ENCODE results near the gene SLC35A1. TPM values are rescaled to one million over a fixed set of nuclear protein-coding genes. Genes with fewer than 3 reads are reported as not detected.

The SLC35A1 gene
- total and polyA plus RNA-seq, 2 of the 8 experiments (the other 6 are each of a cell fraction or from before 2014, with no cell fraction given): 4.7 to 9.2 TPM

GRCh38 chr6:87544474-87544735, 71.6 kb downstream of the SLC35A1 start:
- H3K27me3 ChIP-seq (replicated peaks in 1 of 4; ENCODE audit: control insufficient read depth in 3 of 4, extremely low read depth in 1 of 4, insufficient read depth in 3 of 4, low read length in 3 of 4): no peaks in the 10 kb centered on the region
- H3K4ac ChIP-seq (replicated peaks; ENCODE audit: insufficient read length, low read depth, low read length): no peak overlapping the region
- H3K4me2 ChIP-seq (ENCODE audit: insufficient read depth in 1 of 2, low read depth in 2 of 2, low read length in 2 of 2): no peak overlapping the region
- no peak overlapping the region for H2AK5ac ChIP-seq (ENCODE audit: low read depth, low read length)
- TF ChIP-seq SP4 (IDR thresholded peaks at IDR 0.05; ENCODE audit: low read length): no peak
- H3K9ac ChIP-seq (replicated peaks in 1 of 4; ENCODE audit: extremely low read depth in 1 of 4, low read depth in 3 of 4, low read length in 3 of 4): no peak overlapping the region
- H4K5ac ChIP-seq (ENCODE audit: insufficient read length, low read depth, low read length): no peak overlapping the region
- no peak overlapping the region for H3K27ac ChIP-seq (ENCODE audit: low read depth, low read length)
- H3K18ac ChIP-seq (ENCODE audit: extremely low read depth, low read length): no peak overlapping the region
- ChIA-PET POLR2A (ENCODE audit: partially characterized antibody) (interaction anchor here (0.7 kb wide), 1 partner anchor 832 kb away, joined by 3 read pairs; no protein-coding TSS in a partner anchor), CTCF (ENCODE audit: partially characterized antibody) (no interaction called here)
- 95% methylated on average over 1 of the region's 1 CpG; no CpG with 5 or more reads in 1 of the 2 experiments for WGBS, 2 experiments (ENCODE audit: extremely low coverage in 1 of 2, insufficient coverage in 1 of 2, insufficient read length in 1 of 2, insufficient replicate concordance in 2 of 2, low coverage in 1 of 2, low lambda C conversion rate in 2 of 2, missing lambda C conversion rate in 1 of 2)
- H3K23ac ChIP-seq (ENCODE audit: insufficient read length): no peak overlapping the region
- FAIRE-seq: no peak
- H2BK12ac ChIP-seq (ENCODE audit: low read depth, low read length): no peak overlapping the region
- no peak overlapping the region for H2BK120ac ChIP-seq (replicated peaks; ENCODE audit: low read depth, low read length)
- H2BK15ac ChIP-seq (ENCODE audit: low read length): no peak overlapping the region
- no peaks in the 10 kb centered on the region for H3K4me1 ChIP-seq (replicated peaks in 1 of 4; ENCODE audit: control insufficient read depth in 3 of 4, insufficient read depth in 4 of 4, low read length in 3 of 4)
- H2AFZ ChIP-seq (ENCODE audit: low read length): no peak overlapping the region
- H2BK5ac ChIP-seq (ENCODE audit: low read depth, low read length): no peak overlapping the region
- H3K23me2 ChIP-seq (ENCODE audit: low read depth, low read length): no peaks in the 10 kb centered on the region
- peaks cover 0 to 48% (median 11%) of the 10 kb centered on the region in 4 experiments; a peak in 4 of 8 replicates for H3K36me3 ChIP-seq (ENCODE audit: control insufficient read depth in 2 of 4, insufficient read depth in 4 of 4, low read length in 3 of 4)
- H3K56ac ChIP-seq (replicated peaks; ENCODE audit: insufficient read length, low read depth, low read length): no peak overlapping the region
- no peak overlapping the region for H3K14ac ChIP-seq (ENCODE audit: insufficient read length)
- H3K4me3 ChIP-seq (ENCODE audit: extremely low read depth in 1 of 4, insufficient read depth in 2 of 4, low read depth in 3 of 4, low read length in 4 of 4): no peak overlapping the region
- no peaks in the 10 kb centered on the region for H3K79me2 ChIP-seq (ENCODE audit: control insufficient read depth in 1 of 2, insufficient read depth in 2 of 2, low read length in 2 of 2)
- H4K8ac ChIP-seq (ENCODE audit: extremely low read depth, insufficient read depth, low read length): no peak overlapping the region
- no peaks in the 10 kb centered on the region for H4K20me1 ChIP-seq (replicated peaks in 1 of 2; ENCODE audit: control insufficient read depth in 1 of 2, insufficient read depth in 2 of 2, low read length in 2 of 2)
- no peaks in the 10 kb centered on the region for H3K79me1 ChIP-seq (ENCODE audit: low read depth, low read length)
- no peaks in the 10 kb centered on the region for H3K9me3 ChIP-seq (ENCODE audit: insufficient read depth in 2 of 2, low read depth in 1 of 2, low read length in 1 of 2)
- no peak for DNase-seq (ENCODE audit: low read depth in 1 of 2, low spot score in 2 of 2)
- H4K91ac ChIP-seq (replicated peaks; ENCODE audit: insufficient read length, low read length): no peak overlapping the region
- no peak overlapping the region for H2BK20ac ChIP-seq (ENCODE audit: low read length)

Data from H1 (cell line).